ENCODE data around the gene MEAK7. TPM values are rescaled to one million over a fixed set of nuclear protein-coding genes. Genes with fewer than 3 reads are reported as not detected.

Gene MEAK7
- total and polyA plus RNA-seq, 2 of the 8 experiments (the other 6 are each of a cell fraction or from before 2014, with no cell fraction given) = 9.6 to 19.6 TPM

- H4K5ac ChIP-seq (ENCODE audit: insufficient read length, low read depth, low read length) = no peak overlapping the region
- no peak overlapping the region for H2BK20ac ChIP-seq (ENCODE audit: low read length)
- H3K4me3 ChIP-seq (ENCODE audit: extremely low read depth in 1 of 4, insufficient read depth in 2 of 4, low read depth in 3 of 4, low read length in 4 of 4) = peak overlapping the region; percentile 65 to 96 (median 93)
- POLR2A ChIA-PET (ENCODE audit: partially characterized antibody) = interaction anchor here (1.0 kb wide), 1 partner anchor 9 kb away, joined by 3 read pairs; no protein-coding TSS in a partner anchor
- peaks cover 0 to 4% of the 10 kb centered on the region in 2 experiments; a peak in 1 of 4 replicates for H3K79me2 ChIP-seq (ENCODE audit: control insufficient read depth in 1 of 2, insufficient read depth in 2 of 2, low read length in 2 of 2)
- peaks cover 9% of the 10 kb centered on the region; the same call in 1 of the 2 replicates for H3K23me2 ChIP-seq (ENCODE audit: low read depth, low read length)
- FAIRE-seq = no peak
- CTCF ChIA-PET (ENCODE audit: partially characterized antibody) = interaction anchor here (0.7 to 2.6 kb wide), 4 partner anchors 96 to 1956 kb away, joined by 3 to 6 read pairs (median 3); no protein-coding TSS in a partner anchor
- H2AFZ ChIP-seq (ENCODE audit: low read length) = 0 out of 2 replicates have a peak overlapping the region, but pooled peaks have one; percentile 13
- H3K36me3 ChIP-seq (ENCODE audit: control insufficient read depth in 2 of 4, insufficient read depth in 4 of 4, low read length in 3 of 4) = no peaks in the 10 kb centered on the region
- H2AK5ac ChIP-seq (ENCODE audit: low read depth, low read length) = no peak overlapping the region
- no peak overlapping the region for H2BK120ac ChIP-seq (replicated peaks; ENCODE audit: low read depth, low read length)
- no peak overlapping the region for H2BK12ac ChIP-seq (ENCODE audit: low read depth, low read length)
- H4K20me1 ChIP-seq (replicated peaks in 1 of 2; ENCODE audit: control insufficient read depth in 1 of 2, insufficient read depth in 2 of 2, low read length in 2 of 2) = peaks cover 0 to 1% of the 10 kb centered on the region in 2 experiments
- H3K18ac ChIP-seq (ENCODE audit: extremely low read depth, low read length) = no peak overlapping the region
- no peaks in the 10 kb centered on the region for H3K27me3 ChIP-seq (replicated peaks in 1 of 4; ENCODE audit: control insufficient read depth in 3 of 4, extremely low read depth in 1 of 4, insufficient read depth in 3 of 4, low read length in 3 of 4)
- 64% methylated on average over 9 of the region's 13 CpGs; no CpG with 5 or more reads in 1 of the 2 experiments for WGBS, 2 experiments (ENCODE audit: extremely low coverage in 1 of 2, insufficient coverage in 1 of 2, insufficient read length in 1 of 2, insufficient replicate concordance in 2 of 2, low coverage in 1 of 2, low lambda C conversion rate in 2 of 2, missing lambda C conversion rate in 1 of 2)
- peaks cover 0 to 12% (median 8%) of the 10 kb centered on the region in 4 experiments; a peak in 5 of 7 replicates for H3K4me1 ChIP-seq (replicated peaks in 1 of 4; ENCODE audit: control insufficient read depth in 3 of 4, insufficient read depth in 4 of 4, low read length in 3 of 4)
- no peak overlapping the region for H3K4ac ChIP-seq (replicated peaks; ENCODE audit: insufficient read length, low read depth, low read length)
- no peak overlapping the region for H3K23ac ChIP-seq (ENCODE audit: insufficient read length)
- no peak for DNase-seq (ENCODE audit: low read depth in 1 of 2, low spot score in 2 of 2)
- no peak overlapping the region for H2BK5ac ChIP-seq (ENCODE audit: low read depth, low read length)
- H3K4me2 ChIP-seq (ENCODE audit: insufficient read depth in 1 of 2, low read depth in 2 of 2, low read length in 2 of 2) = peak overlapping the region; percentile 88 to 90
- H3K79me1 ChIP-seq (ENCODE audit: low read depth, low read length) = no peaks in the 10 kb centered on the region
- no peak overlapping the region for H4K91ac ChIP-seq (replicated peaks; ENCODE audit: insufficient read length, low read length)
- H3K56ac ChIP-seq (replicated peaks; ENCODE audit: insufficient read length, low read depth, low read length) = no peak overlapping the region
- H3K9me3 ChIP-seq (ENCODE audit: insufficient read depth in 2 of 2, low read depth in 1 of 2, low read length in 1 of 2) = no peaks in the 10 kb centered on the region
- no peak overlapping the region for H2BK15ac ChIP-seq (ENCODE audit: low read length)
- H3K9ac ChIP-seq (replicated peaks in 1 of 4; ENCODE audit: extremely low read depth in 1 of 4, low read depth in 3 of 4, low read length in 3 of 4) = no peak overlapping the region
- no peak overlapping the region for H3K14ac ChIP-seq (ENCODE audit: insufficient read length)
- no peak overlapping the region; the same call in 1 of the 2 replicates for H4K8ac ChIP-seq (ENCODE audit: extremely low read depth, insufficient read depth, low read length)
- no peak overlapping the region for H3K27ac ChIP-seq (ENCODE audit: low read depth, low read length)
- TF ChIP-seq TAF7 (optimal IDR thresholded peaks at IDR 0.05; ENCODE audit: borderline replicate concordance, low read depth, low read length) (no peak), CTBP2 (IDR thresholded peaks at IDR 0.05; ENCODE audit: borderline replicate concordance, insufficient read depth, insufficient read length, low read length) (no peak), HDAC6 (IDR thresholded peaks at IDR 0.05; ENCODE audit: low read depth, low read length) (no peak), NANOG (IDR thresholded peaks at IDR 0.05; ENCODE audit: insufficient read depth, low read depth, low read length, poor library complexity, severe bottlenecking) (no peak), ATF2 (IDR thresholded peaks at IDR 0.05; ENCODE audit: low read length) (no peak), JUND (IDR thresholded peaks at IDR 0.05; ENCODE audit: low read length) (no peak)
- TF ChIP-seq, protein P1, sequence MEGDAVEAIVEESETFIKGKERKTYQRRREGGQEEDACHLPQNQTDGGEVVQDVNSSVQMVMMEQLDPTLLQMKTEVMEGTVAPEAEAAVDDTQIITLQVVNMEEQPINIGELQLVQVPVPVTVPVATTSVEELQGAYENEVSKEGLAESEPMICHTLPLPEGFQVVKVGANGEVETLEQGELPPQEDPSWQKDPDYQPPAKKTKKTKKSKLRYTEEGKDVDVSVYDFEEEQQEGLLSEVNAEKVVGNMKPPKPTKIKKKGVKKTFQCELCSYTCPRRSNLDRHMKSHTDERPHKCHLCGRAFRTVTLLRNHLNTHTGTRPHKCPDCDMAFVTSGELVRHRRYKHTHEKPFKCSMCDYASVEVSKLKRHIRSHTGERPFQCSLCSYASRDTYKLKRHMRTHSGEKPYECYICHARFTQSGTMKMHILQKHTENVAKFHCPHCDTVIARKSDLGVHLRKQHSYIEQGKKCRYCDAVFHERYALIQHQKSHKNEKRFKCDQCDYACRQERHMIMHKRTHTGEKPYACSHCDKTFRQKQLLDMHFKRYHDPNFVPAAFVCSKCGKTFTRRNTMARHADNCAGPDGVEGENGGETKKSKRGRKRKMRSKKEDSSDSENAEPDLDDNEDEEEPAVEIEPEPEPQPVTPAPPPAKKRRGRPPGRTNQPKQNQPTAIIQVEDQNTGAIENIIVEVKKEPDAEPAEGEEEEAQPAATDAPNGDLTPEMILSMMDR (IDR thresholded peaks at IDR 0.05; ENCODE audit: control extremely low read depth in 1 of 3, insufficient read depth in 1 of 3, low read depth in 1 of 3, low read length in 3 of 3) = no peak
Measured at GRCh38 chr16:84503751-84504395, 586 bp downstream of the MEAK7 start.
